GM04503 (cell line): Measurements from ENCODE around the gene ARHGEF19.
"Not testable (repeated sequence)": the region's sequence is repeated elsewhere in the genome, so short reads cannot be mapped to it uniquely, and the experiment has no call there.

ENCODE experiments used
- DNase-seq: peaks from one replicate; pipeline ENCODE4 v3.0.0-alpha.2; 2012; ENCODE audit warnings: low read depth

Gene ARHGEF19

DNA sequence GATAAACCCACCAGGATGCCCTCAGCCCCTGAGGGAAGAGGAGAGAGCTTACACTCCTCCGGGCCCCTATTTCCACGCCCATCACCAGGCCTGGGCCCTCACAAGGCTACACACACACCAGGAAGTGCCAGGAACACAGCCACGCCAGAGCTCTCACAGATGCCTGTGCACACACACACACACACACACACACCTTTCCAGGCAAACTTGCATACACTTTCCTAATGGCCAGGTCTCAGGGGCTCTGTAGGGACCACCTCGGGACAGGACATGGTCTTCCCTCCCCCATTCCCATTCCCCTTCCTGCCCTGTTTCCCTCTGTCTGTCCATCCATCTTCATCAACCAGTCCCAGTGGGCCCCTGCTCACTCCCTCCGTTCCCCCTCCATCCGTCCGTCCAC, 46.9 kb downstream of the ARHGEF19 start:
- no peak for DNase-seq

DNA sequence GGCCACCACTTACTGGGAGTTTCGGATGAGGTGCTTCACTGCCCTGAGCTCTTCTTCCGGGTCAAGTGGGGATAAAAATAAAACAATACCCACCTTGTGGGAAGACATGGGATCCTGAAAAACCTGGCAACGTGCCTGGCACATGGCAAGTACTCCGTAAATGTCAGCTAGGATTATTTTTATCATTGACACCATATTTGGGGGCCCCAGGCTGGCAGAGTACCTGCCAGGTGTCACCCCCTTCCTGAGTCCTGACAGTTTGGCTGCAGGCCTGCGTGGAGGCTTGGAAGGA, 47.4 kb downstream of the ARHGEF19 start:
- no peak for DNase-seq

DNA sequence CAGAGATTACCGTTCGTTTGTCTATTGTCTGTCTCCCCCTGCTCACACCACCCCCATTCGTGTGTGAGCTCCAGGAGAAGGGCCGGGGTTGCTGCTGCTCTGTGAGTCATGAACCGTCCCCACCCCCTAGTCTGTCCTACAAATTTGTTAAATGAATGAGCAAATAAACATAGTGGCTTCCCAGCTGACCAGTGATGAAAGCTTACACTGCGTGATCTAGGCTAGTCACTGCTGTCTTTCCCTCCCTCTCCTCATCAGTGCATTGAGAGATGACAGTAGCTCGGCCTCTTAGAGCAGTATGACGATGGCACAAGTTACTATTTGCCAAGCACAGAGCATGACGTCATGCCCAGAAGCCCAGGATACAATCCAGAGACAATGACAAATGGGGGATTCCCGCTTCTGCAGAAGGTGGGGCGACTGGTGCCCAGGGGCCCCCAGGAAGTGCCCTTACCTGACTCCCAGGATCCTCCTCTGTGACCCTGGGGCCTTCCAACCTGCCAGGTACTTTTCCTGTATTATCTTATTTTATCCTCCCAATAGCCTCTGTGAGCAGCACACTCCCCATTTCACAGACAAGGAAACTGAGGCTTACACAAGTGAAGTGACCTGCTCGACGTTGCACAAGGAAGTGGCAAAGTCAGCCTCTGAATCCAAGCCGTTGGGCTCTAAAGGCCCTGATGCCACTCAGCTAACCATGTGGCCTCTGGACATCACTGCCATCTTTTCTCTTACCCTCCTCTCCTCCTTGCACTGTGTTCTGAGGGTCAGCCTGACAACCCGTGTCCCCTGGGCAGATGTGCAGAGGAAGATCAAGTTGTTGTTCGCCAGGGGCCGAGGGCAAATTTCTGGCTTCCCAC, 48.0 kb downstream of the ARHGEF19 start:
- peak; percentile 80 for DNase-seq

DNA sequence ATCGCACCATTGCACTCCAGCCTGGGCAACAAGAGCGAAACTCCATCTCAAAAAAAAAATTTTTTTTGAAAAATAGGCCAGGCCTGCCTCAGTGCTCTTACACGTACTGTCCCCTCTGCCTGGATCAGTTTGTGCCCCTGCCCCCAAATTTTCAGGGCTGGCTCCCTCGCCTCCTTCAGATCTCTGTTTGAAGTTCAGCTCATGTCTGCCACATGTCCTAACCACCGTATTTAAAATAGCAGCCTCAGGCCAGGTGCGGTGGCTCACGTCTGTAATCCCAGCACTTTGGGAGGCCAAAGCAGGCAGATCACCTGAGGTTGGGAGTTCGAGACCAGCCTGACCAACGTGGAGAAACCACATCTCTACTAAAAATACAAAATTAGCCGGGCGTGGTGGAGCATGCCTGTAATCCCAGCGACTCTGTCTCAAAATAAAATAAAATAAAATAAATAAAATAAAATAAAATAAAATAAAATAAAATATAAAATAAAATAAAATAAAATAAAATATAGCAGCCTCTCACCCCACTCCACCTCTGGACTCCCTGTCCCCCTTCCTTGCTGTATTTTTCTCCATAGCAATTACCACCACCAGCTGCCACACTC, 48.7 kb downstream of the ARHGEF19 start:
- not testable (repeated sequence) for DNase-seq

DNA sequence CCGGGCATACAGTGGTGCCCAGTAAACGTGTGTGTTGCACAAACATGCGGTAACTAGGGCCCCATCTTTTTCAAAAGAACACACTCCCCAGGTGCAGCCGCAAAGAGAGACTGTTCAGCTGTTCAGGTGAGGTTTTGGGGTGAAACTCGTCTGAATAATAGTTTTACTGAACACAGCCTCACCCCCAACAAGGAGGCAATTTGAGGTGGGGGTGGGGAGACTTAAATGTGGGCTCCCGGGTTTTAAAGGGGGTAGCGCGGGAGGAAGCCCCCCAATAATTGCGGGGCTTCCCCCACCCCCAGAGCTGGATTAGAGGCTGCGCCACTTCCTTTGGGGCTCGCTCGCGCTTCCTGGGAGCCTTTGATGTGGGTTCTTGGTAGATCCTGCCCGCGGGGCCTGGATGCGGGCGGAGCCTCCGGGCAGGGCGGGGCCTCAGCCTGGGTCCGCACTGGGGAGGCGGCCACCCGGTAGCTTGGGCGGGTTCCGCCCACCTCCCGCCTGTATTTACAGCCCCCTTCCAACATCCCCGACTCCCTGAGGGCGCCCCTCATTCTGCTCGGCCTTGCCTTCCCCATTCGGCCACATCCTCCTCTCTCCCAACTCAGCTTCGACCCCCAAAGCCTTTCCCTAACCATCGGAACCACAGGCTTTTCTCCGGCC, 50.2 kb downstream of the ARHGEF19 start:
- DNase-seq: no peak

DNA sequence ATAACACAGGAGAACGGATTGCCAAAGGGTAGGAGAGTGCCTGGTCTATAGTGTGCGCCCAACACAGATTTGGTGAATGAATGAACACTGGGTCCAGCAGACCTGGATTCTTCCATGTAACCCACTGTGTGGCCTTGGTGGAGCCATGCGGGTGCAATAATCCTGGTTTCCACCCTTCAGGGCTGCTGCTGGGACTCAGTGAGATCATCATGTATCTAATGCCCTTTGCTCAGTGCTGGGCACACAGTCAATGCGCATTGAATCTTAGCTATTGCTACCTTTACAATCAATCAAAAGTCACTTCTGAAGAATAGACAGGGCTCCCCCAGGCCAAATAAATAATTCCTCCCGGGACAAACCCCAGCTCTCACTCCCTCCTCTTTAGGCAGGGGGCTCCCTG, 50.7 kb downstream of the ARHGEF19 start:
- no peak for DNase-seq

DNA sequence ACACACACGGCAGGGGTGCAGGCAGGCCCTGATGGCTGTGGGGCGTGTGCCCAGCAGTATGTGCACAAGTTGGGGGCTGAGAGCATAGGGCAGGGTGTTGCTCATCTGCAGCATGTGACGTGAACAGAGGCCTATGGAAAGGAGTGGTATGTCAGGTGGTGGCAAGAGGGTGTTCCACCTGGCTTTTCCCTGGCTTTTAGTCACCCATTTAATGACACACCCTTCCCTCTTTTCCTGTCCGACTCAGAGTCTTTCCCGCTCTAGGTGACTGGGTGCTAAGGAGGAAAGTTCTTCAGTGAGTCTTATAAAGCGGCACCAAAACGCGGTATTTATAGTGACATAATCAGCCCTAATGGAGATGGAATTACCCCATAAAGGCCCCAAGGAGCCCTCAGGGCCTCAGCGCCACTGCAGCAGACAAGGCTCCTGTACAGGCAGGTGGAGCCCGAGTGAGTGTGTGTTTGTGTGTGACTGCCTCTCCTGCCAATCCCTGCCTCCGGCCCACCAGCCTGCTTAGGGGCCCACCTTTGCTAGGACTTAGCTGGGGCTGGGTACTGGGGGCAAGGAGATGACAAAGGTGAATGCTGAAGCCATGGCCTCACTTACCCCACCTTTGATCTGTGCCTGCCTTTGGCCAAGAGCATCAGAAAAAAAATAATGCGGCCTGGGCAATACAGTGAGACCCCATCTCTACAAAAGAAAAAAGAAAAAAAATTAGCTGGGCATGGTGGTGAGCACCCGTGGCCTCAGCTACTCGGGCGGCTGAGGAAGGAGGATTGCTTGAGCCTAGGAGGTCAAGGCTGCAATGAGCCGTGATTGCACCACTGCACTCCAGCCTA, 53.2 kb downstream of the ARHGEF19 start:
- no peak for DNase-seq

DNA sequence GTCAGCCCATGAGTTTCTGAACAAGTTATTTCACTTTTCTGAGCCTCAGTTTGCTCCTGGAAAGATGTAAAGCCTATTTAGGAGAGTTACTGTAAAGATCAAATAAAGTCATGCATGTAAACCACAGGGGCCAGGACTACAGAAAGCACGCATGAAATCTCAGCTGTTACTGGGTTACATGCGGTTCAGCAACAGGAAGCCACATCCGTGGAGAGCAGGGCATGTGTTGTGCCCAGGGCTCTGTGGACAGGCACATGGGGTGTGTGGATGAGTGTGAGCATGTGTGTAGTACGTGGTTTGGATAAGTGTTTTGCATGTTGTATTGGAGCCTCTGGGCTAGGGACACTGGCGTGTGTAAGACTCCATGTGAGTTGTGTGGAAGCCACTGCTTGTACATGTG, 54.4 kb downstream of the ARHGEF19 start:
- DNase-seq: no peak

DNA sequence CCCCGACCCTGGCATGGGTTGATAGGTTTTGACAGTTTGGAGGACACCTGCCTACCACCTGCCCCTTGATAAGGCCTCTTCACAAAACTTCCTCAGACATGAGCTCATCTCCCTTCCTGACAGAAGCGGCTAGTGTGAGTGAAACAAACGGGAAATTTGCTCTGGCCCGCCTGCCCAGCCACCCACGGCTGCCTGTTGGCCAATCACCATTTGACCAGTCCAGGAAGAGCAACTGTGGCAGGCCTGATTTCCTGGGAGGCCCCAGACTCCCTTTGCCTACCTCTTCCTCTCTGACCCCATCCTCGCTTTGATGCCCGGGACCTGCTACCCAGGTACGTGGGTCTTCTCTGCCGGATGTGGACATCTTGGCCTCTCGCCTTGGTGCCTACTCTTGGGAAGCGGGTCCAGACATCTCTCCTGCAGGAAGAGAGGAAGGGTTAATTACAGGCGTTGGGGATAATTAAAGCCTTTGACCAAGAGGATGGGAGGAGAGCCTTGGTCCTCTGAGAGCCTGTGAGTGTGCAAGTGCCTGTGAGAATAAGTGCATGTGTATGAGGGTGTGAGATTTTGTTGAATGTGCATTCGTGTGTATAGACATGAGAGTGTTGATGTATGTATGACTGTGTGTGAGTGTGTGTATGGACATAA, 55.5 kb downstream of the ARHGEF19 start:
- no peak for DNase-seq

DNA sequence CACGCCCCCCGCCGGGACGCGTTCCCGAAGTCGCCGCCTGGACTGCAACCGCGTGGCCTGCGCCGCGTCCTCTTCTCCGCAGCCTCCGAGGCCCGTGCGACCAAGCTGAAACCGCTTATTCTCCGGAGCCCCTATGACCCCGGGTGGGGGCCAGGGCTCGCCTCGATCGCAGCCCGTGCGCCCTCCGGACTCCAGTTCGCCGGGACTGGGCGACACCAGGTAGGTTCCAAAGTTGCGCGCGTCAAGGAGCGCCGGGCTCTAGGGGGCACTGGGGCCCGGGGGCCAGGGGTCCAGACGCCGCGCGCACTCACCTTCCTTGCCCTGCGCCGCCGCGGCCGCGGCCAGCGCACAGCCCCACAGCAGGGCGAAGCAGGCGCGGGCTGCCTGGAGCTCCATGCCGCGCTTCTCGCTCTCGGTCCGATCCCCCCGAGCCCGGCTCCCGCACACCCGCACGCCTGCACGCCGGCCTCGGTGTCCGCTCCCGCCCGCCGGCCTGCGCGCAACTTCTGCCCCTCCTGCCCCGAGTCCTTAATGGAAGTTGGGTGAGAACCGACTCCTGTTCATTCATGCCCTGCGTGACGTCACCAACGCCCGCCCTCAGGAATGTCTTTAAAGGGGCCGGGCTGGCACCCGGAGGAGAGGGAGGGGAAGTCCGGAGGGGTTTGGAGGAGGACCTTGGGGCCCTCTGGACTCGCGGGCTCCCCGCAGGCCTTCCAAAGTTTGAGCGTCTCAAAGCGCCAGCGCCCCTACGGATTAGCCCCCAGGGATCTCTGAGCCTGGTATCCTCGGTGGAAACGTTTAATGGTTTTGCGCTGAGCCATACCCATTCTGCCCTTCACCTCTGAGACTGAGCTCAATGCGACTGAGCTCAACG, 56.7 kb downstream of the ARHGEF19 start, which contains the start of gene EPHA2:
EPHA2 (minus strand) TSS at position 533 of the 874 bp plus-strand sequence; CDS start at position 396, 137 bp downstream.
- peak; percentile 45 for DNase-seq

DNA sequence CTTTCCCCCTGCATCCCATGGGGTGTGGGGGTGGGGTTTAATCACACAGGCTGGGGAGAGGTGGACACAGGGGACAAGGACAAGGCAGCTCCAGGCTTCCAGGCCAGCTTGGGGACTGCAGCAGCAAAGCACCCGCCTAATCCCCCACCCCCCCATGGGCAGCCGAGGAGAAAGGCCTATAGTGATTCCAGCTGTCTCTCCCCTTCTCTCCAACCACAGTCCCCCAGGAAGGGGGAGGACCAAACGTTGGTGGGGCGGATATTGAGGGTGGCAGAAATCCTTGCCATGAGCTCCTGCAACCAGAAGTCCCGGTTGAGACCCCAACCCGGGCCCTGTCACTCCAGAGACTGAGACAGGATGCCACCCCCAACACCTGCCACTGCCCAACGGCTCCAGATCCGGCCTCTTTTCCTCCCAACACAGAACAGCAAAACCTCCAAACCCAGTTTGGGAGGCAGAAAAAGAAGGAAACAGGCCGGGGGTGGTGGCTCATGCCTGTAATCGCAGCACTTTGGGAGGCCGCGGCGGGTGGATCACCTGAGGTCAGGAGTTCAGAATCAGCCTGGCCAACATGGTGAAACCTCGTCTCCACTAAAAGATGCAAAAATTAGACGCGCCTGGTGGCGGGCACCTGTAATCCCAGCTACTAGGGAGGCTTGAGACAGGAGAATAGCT, 58.3 kb downstream of the ARHGEF19 start:
- DNase-seq: no peak

DNA sequence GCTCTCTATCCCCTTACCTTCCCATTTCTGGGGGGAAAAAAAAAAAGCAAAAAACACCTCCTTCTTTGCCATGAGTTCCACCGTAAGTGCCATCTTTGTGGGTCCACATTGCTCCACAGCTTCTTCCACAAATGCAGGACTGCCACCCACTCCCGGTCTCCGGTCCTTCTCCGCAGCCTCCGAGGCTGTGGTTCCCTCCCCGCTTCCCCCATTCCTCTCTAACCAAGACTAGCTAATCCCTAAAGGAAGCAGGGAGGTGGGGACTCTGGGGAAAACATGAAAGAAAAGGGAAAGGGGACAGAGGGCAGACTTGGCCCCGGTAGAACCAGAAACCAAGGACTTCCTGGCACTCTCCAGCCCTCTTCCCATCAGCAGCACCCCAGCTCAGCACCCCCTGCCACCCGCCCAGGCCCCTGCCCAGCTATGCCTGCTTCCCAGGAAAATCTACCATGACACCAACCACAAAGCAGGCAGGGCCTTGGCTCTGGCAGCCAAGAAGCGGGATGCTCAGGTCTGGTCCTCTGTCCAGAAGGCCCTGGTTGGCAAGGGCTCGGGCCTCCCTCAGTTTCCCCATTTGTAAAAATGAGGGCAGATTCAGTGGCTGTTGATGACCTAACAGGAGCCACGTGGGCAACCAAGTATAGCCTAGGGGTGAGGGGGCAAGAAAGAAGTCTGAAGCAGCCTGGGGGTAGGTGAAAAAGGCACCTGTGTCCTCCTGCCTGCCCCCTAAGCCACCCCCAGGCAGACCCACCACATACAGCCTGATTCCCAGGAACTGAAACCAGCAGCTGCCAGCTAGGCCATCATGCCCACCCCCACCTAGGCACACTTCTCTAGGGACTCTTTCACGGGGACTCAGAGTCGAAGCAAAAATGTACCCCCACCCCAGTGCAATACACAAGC, 59.1 kb downstream of the ARHGEF19 start:
- no peak for DNase-seq

DNA sequence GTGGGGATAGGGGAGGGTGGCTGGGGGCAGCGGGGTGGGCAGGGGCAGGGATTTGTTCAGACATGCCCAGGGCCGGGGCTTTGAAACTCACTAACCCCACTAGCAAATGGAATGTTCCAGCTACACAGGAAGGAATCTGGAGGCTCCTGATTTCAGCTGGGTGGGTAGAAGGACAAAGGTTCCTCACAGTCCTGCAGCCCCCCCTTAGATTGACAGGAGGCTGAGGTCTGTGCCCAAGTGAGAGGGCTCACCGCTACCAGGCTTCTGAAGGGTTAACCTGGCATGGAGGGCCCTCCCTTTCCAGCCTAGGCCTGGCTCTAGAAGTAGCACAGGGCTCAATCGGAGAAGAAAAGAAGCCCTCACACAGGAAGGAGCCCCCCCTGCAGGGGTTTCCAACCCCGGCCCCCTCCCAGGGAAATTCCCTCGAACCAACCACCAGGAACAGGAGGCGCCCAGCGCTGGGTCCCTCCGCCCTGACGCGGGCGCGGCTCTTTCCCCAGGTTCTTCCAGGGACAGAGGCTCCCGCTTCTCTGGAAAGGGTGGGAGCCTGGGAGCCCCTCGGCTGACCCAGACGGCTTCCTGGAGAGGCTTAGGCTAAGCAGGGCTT, 59.9 kb downstream of the ARHGEF19 start:
- DNase-seq: no peak

DNA sequence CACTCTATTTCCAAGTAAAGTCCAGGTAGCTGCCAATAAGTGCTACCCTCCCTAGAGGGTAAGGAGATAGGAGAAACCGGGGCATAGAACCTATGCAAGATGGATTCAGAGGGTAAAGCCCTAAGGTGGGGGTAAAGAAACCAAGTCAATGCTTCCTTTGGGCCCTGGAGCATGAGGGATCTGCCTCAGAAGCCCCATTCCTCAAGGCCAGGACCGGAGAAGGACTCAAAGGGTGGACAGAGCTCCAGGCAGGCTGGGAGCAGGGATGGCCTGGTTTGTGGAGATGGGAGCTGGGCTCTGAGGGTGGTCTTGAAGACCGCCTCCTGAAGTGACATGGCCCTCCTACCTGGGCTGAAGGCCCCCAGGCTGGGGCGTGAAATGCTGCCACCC, 60.5 kb downstream of the ARHGEF19 start:
- no peak for DNase-seq

DNA sequence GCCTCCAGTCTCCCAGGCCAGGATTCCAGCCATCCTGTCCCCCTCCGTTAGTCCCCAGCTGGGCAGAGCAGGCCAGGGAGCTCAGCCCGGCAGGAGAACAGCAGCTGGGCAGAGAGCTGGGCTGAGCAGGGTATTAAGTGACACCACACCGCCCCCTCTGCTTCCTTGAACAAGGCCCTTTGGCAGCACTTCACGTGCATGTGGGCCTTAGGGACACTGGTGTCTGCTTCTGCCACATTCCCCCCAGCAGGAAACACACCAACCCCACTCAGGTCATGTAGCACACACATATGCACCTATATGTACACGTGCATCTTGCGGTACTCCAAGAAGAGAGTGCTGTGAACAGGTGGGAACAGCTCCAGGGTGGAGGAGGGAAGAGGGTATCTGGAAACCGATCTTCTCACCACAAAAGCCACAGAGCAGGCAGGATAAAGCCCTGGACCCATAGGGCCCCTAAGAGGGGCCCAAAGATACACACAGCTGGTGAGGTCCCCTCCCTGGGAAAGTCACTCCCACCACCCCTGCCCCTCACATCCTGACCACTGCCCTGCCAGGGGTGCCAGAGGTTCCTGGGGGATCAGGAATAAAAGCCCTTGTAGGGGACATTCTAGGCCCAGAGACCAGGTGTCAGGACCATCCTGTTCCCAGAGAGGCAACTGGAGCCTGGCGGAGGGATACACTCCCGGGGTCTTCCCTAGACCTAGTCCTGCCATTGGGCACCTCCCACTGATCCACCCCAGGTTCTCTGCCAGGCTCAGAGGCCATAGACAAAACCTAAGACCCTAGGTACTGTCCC, 61.1 kb downstream of the ARHGEF19 start:
- DNase-seq: no peak

DNA sequence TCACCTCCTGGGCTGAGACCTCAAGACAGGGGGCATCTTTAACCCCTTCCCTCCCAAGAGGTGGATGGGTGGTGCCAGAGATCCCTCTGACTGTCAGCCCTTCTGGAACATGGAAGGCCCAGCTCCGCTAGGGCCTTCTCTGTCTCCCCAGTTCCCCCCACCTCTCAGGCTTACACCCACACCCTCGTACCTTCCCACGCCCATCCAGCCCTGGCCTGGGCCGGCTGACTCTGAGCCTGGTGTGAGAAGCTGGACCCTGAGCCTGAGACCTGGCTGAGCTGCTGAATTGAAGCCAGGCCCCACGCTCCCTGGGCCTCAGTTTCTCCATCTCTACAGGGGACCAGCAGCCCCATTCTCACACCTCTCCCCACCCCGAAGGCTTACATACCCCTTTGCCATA, 61.9 kb downstream of the ARHGEF19 start:
- DNase-seq: no peak

DNA sequence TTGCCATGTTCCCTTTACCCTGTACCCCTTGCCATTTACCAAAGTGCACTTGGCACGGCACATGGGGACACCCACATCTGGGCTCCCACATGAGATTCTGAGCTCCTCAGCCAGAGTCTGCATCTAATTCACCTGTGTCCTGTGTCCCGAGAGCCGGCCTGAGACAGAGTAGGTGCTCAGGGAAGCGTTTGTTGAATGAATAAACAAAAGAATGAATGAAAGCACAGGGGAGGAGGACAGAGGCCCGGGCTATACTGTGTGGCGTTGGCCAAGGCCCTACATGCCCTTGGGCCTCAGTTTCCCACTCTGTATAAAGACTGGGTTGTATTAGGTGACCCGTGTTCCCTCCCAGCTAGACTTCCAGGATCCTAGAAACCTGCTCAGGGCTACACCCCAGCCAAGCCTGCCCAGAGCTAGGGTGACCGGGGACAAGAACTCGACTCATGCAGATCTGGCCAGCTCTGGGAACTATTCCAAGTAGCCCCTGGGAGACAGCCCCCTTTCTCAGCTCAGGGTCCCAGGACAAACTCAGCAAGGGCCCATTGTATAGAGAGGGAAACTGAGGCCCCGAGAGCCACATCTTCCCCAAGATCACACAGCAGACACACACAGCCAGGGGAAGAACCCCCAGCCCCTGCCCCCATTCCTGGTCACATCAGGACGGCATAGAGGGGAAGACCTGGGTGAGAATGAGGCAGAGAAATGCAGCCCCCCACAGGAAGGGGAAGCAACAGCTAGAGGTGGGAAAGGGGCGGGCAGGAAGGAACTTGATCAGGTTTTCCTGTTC, 62.6 kb downstream of the ARHGEF19 start:
- DNase-seq: no peak
